WTC11 (cell line): ENCODE measurements around the gene RAPGEF2. TPM values are rescaled to one million over a fixed set of nuclear protein-coding genes. Genes with fewer than 3 reads are reported as not detected.
"Not testable (repeated sequence)": the region's sequence is repeated elsewhere in the genome, so short reads cannot be mapped to it uniquely, and the experiment has no call there.

Experiments
- ATAC-seq: fragments of 200-7000 bp; cut with Tn5 transposase; 2 replicates; pipeline ENCODE4 v1.10.0; 2021; ENCODE audit warnings: mild to moderate bottlenecking, moderate library complexity
- CTCF ChIA-PET: fragments of 300-600 bp; sonication (Branson Sonifier 250); formaldehyde crosslinking; loops from one replicate; lab custom pipeline; 2021; ENCODE audit warnings: antibody characterized with exemption; lab: Charles Lee
- POLR2A ChIA-PET: fragments of 350-600 bp; sonication (Branson Sonifier 250); formaldehyde crosslinking; loops from one replicate; lab custom pipeline; 2021; ENCODE audit warnings: antibody characterized with exemption; lab: Charles Lee
- DNase-seq: peaks from one replicate; pipeline ENCODE4 v3.0.0; 2021; ENCODE audit warnings: low spot score
- H3K27ac Mint-ChIP-seq: 2 replicates; pipeline ENCODE4 v1.8.0; 2021; ENCODE audit warnings: mixed read lengths
- H3K27me3 Mint-ChIP-seq: 2 replicates; pipeline ENCODE4 v1.8.0; 2021; ENCODE audit warnings: low read depth, mild to moderate bottlenecking, moderate library complexity, mixed read lengths
- H3K36me3 Mint-ChIP-seq: 2 replicates; pipeline ENCODE4 v1.8.0; 2021; ENCODE audit warnings: mixed read lengths
- H3K4me1 Mint-ChIP-seq: 2 replicates; pipeline ENCODE4 v1.8.0; 2022; ENCODE audit warnings: mixed read lengths
- H3K4me3 Mint-ChIP-seq: 2 replicates; pipeline ENCODE4 v1.8.0; 2021; ENCODE audit warnings: mild to moderate bottlenecking, moderate library complexity, mixed read lengths
- H3K9me3 Mint-ChIP-seq: 2 replicates; pipeline ENCODE4 v1.8.0; 2021; ENCODE audit warnings: mixed read lengths
- EMX1 ChIP-seq: fragments of 250-450 bp; sonication (Bioruptor Pico); IDR thresholded peaks from 2 replicates; pipeline ENCODE4 v1.8.0; 2021; ENCODE audit warnings: mild to moderate bottlenecking
- FOXP1 ChIP-seq: sonication (generic); formaldehyde crosslinking; IDR thresholded peaks from 2 replicates; pipeline ENCODE4 v1.8.0; 2022; ENCODE audit warnings: missing genetic modification reagents, mild to moderate bottlenecking, moderate library complexity, borderline replicate concordance
- NFATC4 ChIP-seq: fragments of 250-450 bp; sonication (Bioruptor Pico); IDR thresholded peaks from 2 replicates; pipeline ENCODE4 v1.9.0; 2021; ENCODE audit warnings: mild to moderate bottlenecking
- NFYB ChIP-seq: sonication (generic); formaldehyde crosslinking; conservative IDR thresholded peaks from 2 replicates; pipeline ENCODE4 v1.8.0; 2022; ENCODE audit warnings: low read depth, missing genetic modification reagents
- NR1H2 ChIP-seq: sonication (generic); formaldehyde crosslinking; IDR thresholded peaks from 2 replicates; pipeline ENCODE4 v1.9.0; 2021; ENCODE audit warnings: mild to moderate bottlenecking, moderate library complexity, missing genetic modification reagents
- SMAD3 ChIP-seq: sonication (generic); formaldehyde crosslinking; IDR thresholded peaks from 2 replicates; pipeline ENCODE4 v1.8.0; 2022; ENCODE audit warnings: missing genetic modification reagents, mild to moderate bottlenecking, borderline replicate concordance
- SP1 ChIP-seq: sonication (generic); formaldehyde crosslinking; conservative IDR thresholded peaks from 2 replicates; pipeline ENCODE4 v1.8.1; 2022; ENCODE audit warnings: missing genetic modification reagents
- ZNF263 ChIP-seq: sonication (generic); formaldehyde crosslinking; IDR thresholded peaks from 2 replicates; pipeline ENCODE4 v1.8.1; 2022; ENCODE audit warnings: low read depth, mild to moderate bottlenecking, moderate library complexity, missing genetic modification reagents
- total RNA-seq: library from RNA; stranded (reverse); gene quantifications from 3 replicates; pipeline ENCODE4 v1.2.3, GENCODE V29; 2021
- TF ChIP-seq, protein P1 (sequence below): fragments of 250-450 bp; sonication (Bioruptor Pico); IDR thresholded peaks from 2 replicates; pipeline ENCODE4 v1.9.0; 2021; ENCODE audit warnings: moderate library complexity, mild to moderate bottlenecking, inconsistent platforms, borderline replicate concordance
- TF ChIP-seq, protein P2 (sequence below): fragments of 250-450 bp; sonication (Bioruptor Pico); IDR thresholded peaks from 2 replicates; pipeline ENCODE4 v1.8.0; 2021; ENCODE audit warnings: mild to moderate bottlenecking
- TF ChIP-seq, protein P3 (sequence below): sonication (generic); formaldehyde crosslinking; conservative IDR thresholded peaks from 2 replicates; pipeline ENCODE4 v1.8.1; 2023; ENCODE audit warnings: mild to moderate bottlenecking, low read depth, missing genetic modification reagents, moderate library complexity
- TF ChIP-seq, protein P4 (sequence below): sonication (generic); formaldehyde crosslinking; IDR thresholded peaks from 2 replicates; pipeline ENCODE4 v1.8.0; 2023; ENCODE audit warnings: missing genetic modification reagents
- TF ChIP-seq, protein P5 (sequence below): sonication (generic); formaldehyde crosslinking; IDR thresholded peaks from 2 replicates; pipeline ENCODE4 v1.8.1; 2023; ENCODE audit warnings: mild to moderate bottlenecking, missing genetic modification reagents, borderline replicate concordance
- TF ChIP-seq, protein P6 (sequence below): fragments of 250-450 bp; sonication (Bioruptor Pico); IDR thresholded peaks from 2 replicates; pipeline ENCODE4 v1.9.0; 2021; ENCODE audit warnings: mild to moderate bottlenecking, borderline replicate concordance
- TF ChIP-seq, protein P7 (sequence below): sonication (generic); formaldehyde crosslinking; IDR thresholded peaks from 2 replicates; pipeline ENCODE4 v1.8.1; 2022; ENCODE audit warnings: mild to moderate bottlenecking, missing genetic modification reagents, moderate library complexity, borderline replicate concordance

The RAPGEF2 gene
- total RNA-seq, 1 experiment from 2014 or later, result 40.6 TPM

DNA sequence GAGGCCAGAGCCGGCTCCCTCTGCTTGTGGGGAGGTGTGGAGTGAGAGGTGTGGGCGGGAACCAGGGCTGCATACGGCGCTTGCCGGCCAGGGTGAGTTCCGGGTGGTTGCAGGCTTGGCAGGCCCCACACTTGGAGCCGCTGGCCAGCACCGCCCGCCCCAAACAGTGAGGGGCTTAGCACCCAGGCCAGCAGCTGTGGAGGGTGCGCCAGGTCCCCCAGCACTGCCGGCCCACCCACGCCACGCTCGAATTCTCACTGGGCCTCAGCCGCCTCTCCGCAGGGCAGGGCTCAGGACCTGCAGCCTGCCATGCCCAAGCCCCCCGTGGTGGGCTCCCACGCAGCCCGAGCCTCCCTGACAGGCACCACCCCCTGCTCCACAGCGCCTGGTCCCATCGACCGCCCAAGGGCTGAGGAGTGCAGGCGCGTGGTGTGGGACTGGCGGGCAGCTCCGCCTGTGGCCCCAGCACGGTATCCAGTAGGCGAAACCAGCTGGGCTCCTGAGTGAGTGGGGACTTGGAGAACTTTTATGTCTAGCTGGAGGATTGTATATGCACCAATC is 275.3 kb downstream of the RAPGEF2 start (continued):
- TF ChIP-seq, protein P1, sequence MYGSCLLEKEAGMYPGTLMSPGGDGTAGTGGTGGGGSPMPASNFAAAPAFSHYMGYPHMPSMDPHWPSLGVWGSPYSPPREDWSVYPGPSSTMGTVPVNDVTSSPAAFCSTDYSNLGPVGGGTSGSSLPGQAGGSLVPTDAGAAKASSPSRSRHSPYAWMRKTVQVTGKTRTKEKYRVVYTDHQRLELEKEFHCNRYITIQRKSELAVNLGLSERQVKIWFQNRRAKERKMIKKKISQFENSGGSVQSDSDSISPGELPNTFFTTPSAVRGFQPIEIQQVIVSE (CRISPR knock-in tag), result no peak
- no peak for TF ChIP-seq NFYB (CRISPR knock-in tag)
- TF ChIP-seq, protein P2, sequence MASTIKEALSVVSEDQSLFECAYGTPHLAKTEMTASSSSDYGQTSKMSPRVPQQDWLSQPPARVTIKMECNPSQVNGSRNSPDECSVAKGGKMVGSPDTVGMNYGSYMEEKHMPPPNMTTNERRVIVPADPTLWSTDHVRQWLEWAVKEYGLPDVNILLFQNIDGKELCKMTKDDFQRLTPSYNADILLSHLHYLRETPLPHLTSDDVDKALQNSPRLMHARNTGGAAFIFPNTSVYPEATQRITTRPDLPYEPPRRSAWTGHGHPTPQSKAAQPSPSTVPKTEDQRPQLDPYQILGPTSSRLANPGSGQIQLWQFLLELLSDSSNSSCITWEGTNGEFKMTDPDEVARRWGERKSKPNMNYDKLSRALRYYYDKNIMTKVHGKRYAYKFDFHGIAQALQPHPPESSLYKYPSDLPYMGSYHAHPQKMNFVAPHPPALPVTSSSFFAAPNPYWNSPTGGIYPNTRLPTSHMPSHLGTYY (CRISPR knock-in tag), result no peak
- no peak for TF ChIP-seq NFATC4

DNA sequence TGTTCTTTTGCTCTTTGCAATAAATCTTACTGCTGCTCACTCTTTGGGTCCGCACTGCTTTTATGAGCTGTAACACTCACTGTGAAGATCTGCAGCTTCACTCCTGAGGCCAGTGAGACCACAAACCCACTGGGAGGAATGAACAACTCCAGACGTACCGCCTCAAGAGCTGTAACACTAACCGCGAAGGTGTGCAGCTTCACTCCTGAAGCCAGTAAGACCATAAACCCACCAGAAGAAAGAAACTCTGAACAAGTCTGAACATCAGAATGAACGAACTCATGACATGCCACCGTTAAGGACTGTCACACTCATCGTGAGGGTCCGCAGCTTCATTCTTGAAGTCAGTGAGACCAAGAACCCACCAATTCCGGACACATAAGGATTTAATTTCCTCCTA is 276.2 kb downstream of the RAPGEF2 start:
- ATAC-seq, H3K9me3 Mint-ChIP-seq, DNase-seq, H3K27ac Mint-ChIP-seq, H3K4me3 Mint-ChIP-seq, POLR2A ChIA-PET, H3K4me1 Mint-ChIP-seq, H3K36me3 Mint-ChIP-seq, H3K27me3 Mint-ChIP-seq, CTCF ChIA-PET: not testable (repeated sequence)

DNA sequence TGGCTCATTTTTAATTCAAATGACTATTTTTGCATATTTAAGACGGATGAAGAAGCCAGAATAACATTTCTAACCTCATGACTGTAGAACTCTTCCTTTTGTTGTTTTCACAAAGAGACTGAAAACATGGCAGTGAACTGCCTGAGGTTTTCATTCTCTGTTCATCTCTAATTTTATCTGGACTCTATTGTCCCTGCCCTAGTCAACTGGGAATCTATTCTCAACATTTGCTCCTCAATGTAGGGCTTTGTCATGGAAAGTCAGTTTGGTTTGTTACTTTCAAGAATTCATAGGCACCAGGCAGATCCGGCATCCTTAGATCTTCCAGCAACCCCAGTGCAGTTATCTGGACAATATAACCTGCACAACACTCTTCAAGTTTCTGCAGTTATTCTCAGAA is 277.0 kb downstream of the RAPGEF2 start:
- peaks cover 8% of the 10 kb centered on the region for H3K27me3 Mint-ChIP-seq
- ATAC-seq (no peak), DNase-seq (no peak)
- peaks cover 10% of the 10 kb centered on the region for H3K4me1 Mint-ChIP-seq
- H3K4me3 Mint-ChIP-seq, result no peak overlapping the region
- 0 out of 2 replicates have a peak, but pooled peaks cover 2% of the 10 kb centered on the region for H3K36me3 Mint-ChIP-seq
- POLR2A ChIA-PET, result no interaction called here
- CTCF ChIA-PET, result no interaction called here
- H3K9me3 Mint-ChIP-seq, result peaks cover 8% of the 10 kb centered on the region
- H3K27ac Mint-ChIP-seq, result no peak overlapping the region
- TF ChIP-seq, protein P3, sequence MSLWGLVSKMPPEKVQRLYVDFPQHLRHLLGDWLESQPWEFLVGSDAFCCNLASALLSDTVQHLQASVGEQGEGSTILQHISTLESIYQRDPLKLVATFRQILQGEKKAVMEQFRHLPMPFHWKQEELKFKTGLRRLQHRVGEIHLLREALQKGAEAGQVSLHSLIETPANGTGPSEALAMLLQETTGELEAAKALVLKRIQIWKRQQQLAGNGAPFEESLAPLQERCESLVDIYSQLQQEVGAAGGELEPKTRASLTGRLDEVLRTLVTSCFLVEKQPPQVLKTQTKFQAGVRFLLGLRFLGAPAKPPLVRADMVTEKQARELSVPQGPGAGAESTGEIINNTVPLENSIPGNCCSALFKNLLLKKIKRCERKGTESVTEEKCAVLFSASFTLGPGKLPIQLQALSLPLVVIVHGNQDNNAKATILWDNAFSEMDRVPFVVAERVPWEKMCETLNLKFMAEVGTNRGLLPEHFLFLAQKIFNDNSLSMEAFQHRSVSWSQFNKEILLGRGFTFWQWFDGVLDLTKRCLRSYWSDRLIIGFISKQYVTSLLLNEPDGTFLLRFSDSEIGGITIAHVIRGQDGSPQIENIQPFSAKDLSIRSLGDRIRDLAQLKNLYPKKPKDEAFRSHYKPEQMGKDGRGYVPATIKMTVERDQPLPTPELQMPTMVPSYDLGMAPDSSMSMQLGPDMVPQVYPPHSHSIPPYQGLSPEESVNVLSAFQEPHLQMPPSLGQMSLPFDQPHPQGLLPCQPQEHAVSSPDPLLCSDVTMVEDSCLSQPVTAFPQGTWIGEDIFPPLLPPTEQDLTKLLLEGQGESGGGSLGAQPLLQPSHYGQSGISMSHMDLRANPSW (CRISPR knock-in tag), result no peak
- no peak for TF ChIP-seq EMX1 (CRISPR knock-in tag)
- TF ChIP-seq ZNF263 (CRISPR knock-in tag), result no peak
- TF ChIP-seq FOXP1, result no peak
- TF ChIP-seq, protein P4, sequence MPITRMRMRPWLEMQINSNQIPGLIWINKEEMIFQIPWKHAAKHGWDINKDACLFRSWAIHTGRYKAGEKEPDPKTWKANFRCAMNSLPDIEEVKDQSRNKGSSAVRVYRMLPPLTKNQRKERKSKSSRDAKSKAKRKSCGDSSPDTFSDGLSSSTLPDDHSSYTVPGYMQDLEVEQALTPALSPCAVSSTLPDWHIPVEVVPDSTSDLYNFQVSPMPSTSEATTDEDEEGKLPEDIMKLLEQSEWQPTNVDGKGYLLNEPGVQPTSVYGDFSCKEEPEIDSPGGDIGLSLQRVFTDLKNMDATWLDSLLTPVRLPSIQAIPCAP (CRISPR knock-in tag), result no peak
- TF ChIP-seq, protein P5, sequence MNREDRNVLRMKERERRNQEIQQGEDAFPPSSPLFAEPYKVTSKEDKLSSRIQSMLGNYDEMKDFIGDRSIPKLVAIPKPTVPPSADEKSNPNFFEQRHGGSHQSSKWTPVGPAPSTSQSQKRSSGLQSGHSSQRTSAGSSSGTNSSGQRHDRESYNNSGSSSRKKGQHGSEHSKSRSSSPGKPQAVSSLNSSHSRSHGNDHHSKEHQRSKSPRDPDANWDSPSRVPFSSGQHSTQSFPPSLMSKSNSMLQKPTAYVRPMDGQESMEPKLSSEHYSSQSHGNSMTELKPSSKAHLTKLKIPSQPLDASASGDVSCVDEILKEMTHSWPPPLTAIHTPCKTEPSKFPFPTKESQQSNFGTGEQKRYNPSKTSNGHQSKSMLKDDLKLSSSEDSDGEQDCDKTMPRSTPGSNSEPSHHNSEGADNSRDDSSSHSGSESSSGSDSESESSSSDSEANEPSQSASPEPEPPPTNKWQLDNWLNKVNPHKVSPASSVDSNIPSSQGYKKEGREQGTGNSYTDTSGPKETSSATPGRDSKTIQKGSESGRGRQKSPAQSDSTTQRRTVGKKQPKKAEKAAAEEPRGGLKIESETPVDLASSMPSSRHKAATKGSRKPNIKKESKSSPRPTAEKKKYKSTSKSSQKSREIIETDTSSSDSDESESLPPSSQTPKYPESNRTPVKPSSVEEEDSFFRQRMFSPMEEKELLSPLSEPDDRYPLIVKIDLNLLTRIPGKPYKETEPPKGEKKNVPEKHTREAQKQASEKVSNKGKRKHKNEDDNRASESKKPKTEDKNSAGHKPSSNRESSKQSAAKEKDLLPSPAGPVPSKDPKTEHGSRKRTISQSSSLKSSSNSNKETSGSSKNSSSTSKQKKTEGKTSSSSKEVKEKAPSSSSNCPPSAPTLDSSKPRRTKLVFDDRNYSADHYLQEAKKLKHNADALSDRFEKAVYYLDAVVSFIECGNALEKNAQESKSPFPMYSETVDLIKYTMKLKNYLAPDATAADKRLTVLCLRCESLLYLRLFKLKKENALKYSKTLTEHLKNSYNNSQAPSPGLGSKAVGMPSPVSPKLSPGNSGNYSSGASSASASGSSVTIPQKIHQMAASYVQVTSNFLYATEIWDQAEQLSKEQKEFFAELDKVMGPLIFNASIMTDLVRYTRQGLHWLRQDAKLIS (CRISPR knock-in tag), result no peak
- TF ChIP-seq NR1H2, result no peak
- TF ChIP-seq SP1 (CRISPR knock-in tag), result no peak
- no peak for TF ChIP-seq SMAD3 (CRISPR knock-in tag)
- TF ChIP-seq, protein P6, sequence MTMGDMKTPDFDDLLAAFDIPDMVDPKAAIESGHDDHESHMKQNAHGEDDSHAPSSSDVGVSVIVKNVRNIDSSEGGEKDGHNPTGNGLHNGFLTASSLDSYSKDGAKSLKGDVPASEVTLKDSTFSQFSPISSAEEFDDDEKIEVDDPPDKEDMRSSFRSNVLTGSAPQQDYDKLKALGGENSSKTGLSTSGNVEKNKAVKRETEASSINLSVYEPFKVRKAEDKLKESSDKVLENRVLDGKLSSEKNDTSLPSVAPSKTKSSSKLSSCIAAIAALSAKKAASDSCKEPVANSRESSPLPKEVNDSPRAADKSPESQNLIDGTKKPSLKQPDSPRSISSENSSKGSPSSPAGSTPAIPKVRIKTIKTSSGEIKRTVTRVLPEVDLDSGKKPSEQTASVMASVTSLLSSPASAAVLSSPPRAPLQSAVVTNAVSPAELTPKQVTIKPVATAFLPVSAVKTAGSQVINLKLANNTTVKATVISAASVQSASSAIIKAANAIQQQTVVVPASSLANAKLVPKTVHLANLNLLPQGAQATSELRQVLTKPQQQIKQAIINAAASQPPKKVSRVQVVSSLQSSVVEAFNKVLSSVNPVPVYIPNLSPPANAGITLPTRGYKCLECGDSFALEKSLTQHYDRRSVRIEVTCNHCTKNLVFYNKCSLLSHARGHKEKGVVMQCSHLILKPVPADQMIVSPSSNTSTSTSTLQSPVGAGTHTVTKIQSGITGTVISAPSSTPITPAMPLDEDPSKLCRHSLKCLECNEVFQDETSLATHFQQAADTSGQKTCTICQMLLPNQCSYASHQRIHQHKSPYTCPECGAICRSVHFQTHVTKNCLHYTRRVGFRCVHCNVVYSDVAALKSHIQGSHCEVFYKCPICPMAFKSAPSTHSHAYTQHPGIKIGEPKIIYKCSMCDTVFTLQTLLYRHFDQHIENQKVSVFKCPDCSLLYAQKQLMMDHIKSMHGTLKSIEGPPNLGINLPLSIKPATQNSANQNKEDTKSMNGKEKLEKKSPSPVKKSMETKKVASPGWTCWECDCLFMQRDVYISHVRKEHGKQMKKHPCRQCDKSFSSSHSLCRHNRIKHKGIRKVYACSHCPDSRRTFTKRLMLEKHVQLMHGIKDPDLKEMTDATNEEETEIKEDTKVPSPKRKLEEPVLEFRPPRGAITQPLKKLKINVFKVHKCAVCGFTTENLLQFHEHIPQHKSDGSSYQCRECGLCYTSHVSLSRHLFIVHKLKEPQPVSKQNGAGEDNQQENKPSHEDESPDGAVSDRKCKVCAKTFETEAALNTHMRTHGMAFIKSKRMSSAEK (CRISPR knock-in tag), result no peak
- TF ChIP-seq, protein P7, sequence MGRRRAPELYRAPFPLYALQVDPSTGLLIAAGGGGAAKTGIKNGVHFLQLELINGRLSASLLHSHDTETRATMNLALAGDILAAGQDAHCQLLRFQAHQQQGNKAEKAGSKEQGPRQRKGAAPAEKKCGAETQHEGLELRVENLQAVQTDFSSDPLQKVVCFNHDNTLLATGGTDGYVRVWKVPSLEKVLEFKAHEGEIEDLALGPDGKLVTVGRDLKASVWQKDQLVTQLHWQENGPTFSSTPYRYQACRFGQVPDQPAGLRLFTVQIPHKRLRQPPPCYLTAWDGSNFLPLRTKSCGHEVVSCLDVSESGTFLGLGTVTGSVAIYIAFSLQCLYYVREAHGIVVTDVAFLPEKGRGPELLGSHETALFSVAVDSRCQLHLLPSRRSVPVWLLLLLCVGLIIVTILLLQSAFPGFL (CRISPR knock-in tag), result no peak
